ENCODE measurements around the gene EPHB2. TPM values are rescaled to one million over a fixed set of nuclear protein-coding genes. Genes with fewer than 3 reads are reported as not detected.
A peak's percentile ranks its signal among the peaks of the same experiment; 100 is the strongest.

Gene EPHB2
- total and polyA plus RNA-seq, 2 of the 8 experiments (the other 6 are each of a cell fraction or from before 2014, with no cell fraction given), result 15.8 to 17.2 TPM

- DNase-seq (ENCODE audit: low read depth in 1 of 2, low spot score in 2 of 2), result no peak
- Histone ChIP-seq H3K9me3 (ENCODE audit: insufficient read depth in 2 of 2, low read depth in 1 of 2, low read length in 1 of 2) (no peaks in the 10 kb centered on the region), H3K23me2 (ENCODE audit: low read depth, low read length) (no peaks in the 10 kb centered on the region), H3K23ac (ENCODE audit: insufficient read length) (no peak overlapping the region), H4K20me1 (replicated peaks in 1 of 2; ENCODE audit: control insufficient read depth in 1 of 2, insufficient read depth in 2 of 2, low read length in 2 of 2) (no peaks in the 10 kb centered on the region), H3K79me2 (ENCODE audit: control insufficient read depth in 1 of 2, insufficient read depth in 2 of 2, low read length in 2 of 2) (no peaks in the 10 kb centered on the region), H3K14ac (ENCODE audit: insufficient read length) (no peak overlapping the region), H4K8ac (ENCODE audit: extremely low read depth, insufficient read depth, low read length) (no peak overlapping the region; the same call in 1 of the 2 replicates), H2BK5ac (ENCODE audit: low read depth, low read length) (no peak overlapping the region), H3K18ac (ENCODE audit: extremely low read depth, low read length) (no peak overlapping the region), H2AFZ (ENCODE audit: low read length) (no peak overlapping the region), H3K4ac (replicated peaks; ENCODE audit: insufficient read length, low read depth, low read length) (no peak overlapping the region), H3K27me3 (replicated peaks in 1 of 4; ENCODE audit: control insufficient read depth in 3 of 4, extremely low read depth in 1 of 4, insufficient read depth in 3 of 4, low read length in 3 of 4) (no peaks in the 10 kb centered on the region), H4K5ac (ENCODE audit: insufficient read length, low read depth, low read length) (no peak overlapping the region), H3K79me1 (ENCODE audit: low read depth, low read length) (no peaks in the 10 kb centered on the region), H2BK20ac (ENCODE audit: low read length) (no peak overlapping the region), H3K9ac (replicated peaks in 1 of 4; ENCODE audit: extremely low read depth in 1 of 4, low read depth in 3 of 4, low read length in 3 of 4) (no peak overlapping the region), H2BK120ac (replicated peaks; ENCODE audit: low read depth, low read length) (no peak overlapping the region), H2AK5ac (ENCODE audit: low read depth, low read length) (0 out of 2 replicates have a peak overlapping the region, but pooled peaks have one; percentile 57), H3K4me3 (ENCODE audit: extremely low read depth in 1 of 4, insufficient read depth in 2 of 4, low read depth in 3 of 4, low read length in 4 of 4) (no peak overlapping the region), H2BK15ac (ENCODE audit: low read length) (no peak overlapping the region), H4K91ac (replicated peaks; ENCODE audit: insufficient read length, low read length) (no peak overlapping the region), H3K4me1 (replicated peaks in 1 of 4; ENCODE audit: control insufficient read depth in 3 of 4, insufficient read depth in 4 of 4, low read length in 3 of 4) (peaks cover 0 to 3% (median 0%) of the 10 kb centered on the region in 4 experiments; a peak in 2 of 7 replicates), H3K36me3 (ENCODE audit: control insufficient read depth in 2 of 4, insufficient read depth in 4 of 4, low read length in 3 of 4) (no peaks in the 10 kb centered on the region), H2BK12ac (ENCODE audit: low read depth, low read length) (no peak overlapping the region), H3K56ac (replicated peaks; ENCODE audit: insufficient read length, low read depth, low read length) (no peak overlapping the region), H3K4me2 (ENCODE audit: insufficient read depth in 1 of 2, low read depth in 2 of 2, low read length in 2 of 2) (no peak overlapping the region), H3K27ac (ENCODE audit: low read depth, low read length) (no peak overlapping the region)
- 89% methylated on average over 8 of the region's 8 CpGs; no CpG with 5 or more reads in 1 of the 2 experiments for WGBS, 2 experiments (ENCODE audit: extremely low coverage in 1 of 2, insufficient coverage in 1 of 2, insufficient read length in 1 of 2, insufficient replicate concordance in 2 of 2, low coverage in 1 of 2, low lambda C conversion rate in 2 of 2, missing lambda C conversion rate in 1 of 2)
- FAIRE-seq, result no peak
- ChIA-PET POLR2A (ENCODE audit: partially characterized antibody) (no interaction called here), CTCF (ENCODE audit: partially characterized antibody) (interaction anchor here (0.8 to 2.5 kb wide), 14 partner anchors 9 to 268 kb away, joined by 3 to 7 read pairs (median 4); partner anchors contain the start of gene C1QB)
- no peak for TF ChIP-seq CHD2 (IDR thresholded peaks at IDR 0.05; ENCODE audit: low read length)
- TF ChIP-seq ZNF274 (IDR thresholded peaks at IDR 0.05; ENCODE audit: borderline replicate concordance, extremely low read depth, low read length), result no peak
- TF ChIP-seq CTBP2 (IDR thresholded peaks at IDR 0.05; ENCODE audit: borderline replicate concordance, insufficient read depth, insufficient read length, low read length), result no peak
- TF ChIP-seq E2F6 (IDR thresholded peaks at IDR 0.05), result no peak
- no peak for TF ChIP-seq HDAC2 (IDR thresholded peaks at IDR 0.05; ENCODE audit: borderline replicate concordance in 1 of 2, low read depth in 2 of 2, low read length in 2 of 2)
- TF ChIP-seq CHD1 (IDR thresholded peaks at IDR 0.05; ENCODE audit: low read depth, low read length), result no peak
- no peak for TF ChIP-seq USF2 (IDR thresholded peaks at IDR 0.05; ENCODE audit: low read length)
- TF ChIP-seq EGR1 (IDR thresholded peaks at IDR 0.05; ENCODE audit: borderline replicate concordance, low read depth, low read length), result no peak
- no peak for TF ChIP-seq SP1 (IDR thresholded peaks at IDR 0.05; ENCODE audit: low read depth, low read length)
These were observed 210.3 kb downstream of the EPHB2 start for GRCh38 chr1:22920734-22921451.
